SIG-M5 treated with dmso at 0.1 percent for 504 hours (cell line): ENCODE results near the gene DDX28.
A peak's percentile ranks its signal among the peaks of the same experiment; 100 is the strongest.
"Not testable (repeated sequence)": the region's sequence is repeated elsewhere in the genome, so short reads cannot be mapped to it uniquely, and the experiment has no call there.

ENCODE experiments used
- DNase-seq: peaks from one replicate; lab custom pipeline; 2025; ENCODE audit not compliant: unreplicated experiment; lab: John Stamatoyannopoulos, UW

The DDX28 gene

DNA sequence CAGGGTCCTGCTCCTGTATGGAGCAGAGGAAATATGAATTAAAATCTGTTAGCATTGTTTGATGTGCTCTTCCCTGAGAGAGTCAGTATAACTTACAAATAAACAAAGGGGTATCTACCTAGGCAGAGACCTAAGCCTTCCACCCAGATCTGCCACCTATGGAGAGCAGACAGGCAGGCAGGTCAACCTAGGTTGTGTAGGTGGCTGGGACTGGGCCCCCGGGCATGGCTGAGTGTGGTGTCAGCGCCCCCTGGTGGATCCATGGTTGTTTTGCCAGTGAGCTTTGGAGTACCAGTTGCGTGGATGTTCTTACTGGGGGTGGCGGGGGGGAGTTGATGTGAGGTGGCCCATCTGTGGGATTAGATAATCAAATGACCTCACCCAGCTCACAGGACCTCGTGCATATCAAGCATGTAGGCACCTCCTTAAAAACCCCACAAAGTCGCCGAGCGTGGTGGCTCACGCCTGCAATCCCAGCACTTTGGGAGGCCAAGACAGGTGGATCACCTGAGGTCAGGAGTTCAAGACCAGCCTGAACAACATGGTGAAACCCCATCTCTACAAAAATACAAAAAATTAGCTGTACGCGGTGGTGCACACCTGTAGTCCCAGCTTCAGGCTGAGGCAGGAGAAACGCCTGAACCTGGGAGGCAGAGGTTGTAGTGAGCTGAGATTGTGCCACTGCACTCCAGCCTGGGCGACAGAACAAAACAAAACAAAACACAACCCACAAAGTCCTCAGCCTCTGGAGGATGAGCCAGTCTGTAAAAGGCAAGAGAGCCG lies 17.7 kb upstream of the DDX28 start:
- peak; percentile 70 for DNase-seq

DNA sequence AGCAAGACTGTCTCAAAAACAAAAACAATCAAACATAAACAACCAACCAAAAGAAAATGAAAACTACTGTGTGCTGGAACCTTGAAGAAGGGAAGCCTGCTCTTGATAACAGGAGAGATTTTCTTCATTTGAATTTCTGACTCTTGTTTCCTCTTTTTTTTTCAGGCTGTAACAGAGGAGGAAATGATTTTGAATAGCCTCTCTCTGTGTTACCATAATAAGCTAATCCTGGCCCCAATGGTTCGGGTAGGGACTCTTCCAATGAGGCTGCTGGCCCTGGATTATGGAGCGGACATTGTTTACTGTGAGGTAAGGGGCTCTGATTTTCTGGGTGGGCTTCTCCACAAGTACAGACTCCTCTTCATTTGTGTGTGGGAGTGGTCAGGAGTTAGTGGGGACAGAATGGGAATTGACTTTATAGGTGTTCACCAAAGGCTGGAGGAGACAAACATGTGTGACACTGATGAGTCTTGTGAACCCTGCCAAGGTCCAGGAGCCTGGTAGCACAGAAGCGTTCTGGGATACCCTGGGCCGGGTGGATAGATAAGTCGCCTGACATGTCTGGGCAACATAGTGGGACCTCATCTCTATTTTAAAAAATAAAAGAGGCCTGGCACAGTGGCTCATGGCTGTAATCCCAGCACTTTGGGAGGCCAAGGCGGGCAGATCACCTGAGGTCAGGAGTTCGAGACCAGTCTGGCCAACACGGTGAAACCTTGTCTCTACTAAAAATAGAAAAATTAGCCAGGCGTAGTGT lies 15.0 kb upstream of the DDX28 start:
- no peak for DNase-seq

DNA sequence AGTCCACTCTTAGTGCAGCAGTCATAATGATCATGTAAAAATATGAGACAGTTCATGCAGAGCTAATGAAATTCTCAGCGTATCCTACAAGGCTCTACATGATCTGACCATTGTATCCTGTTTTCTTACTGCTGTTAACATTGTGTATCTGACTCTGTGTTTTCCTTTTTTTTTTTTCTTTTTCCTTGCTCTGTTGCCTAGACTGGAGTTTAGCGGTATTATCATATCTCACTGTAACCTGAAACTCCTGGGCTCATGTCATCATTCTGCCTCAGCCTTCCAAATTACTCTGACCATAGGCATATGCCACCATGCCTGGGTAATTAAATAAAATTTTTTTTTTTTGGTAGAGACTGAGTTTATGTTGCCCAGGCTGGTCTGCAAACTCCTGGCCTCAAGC lies 12.2 kb upstream of the DDX28 start:
- no peak for DNase-seq

DNA sequence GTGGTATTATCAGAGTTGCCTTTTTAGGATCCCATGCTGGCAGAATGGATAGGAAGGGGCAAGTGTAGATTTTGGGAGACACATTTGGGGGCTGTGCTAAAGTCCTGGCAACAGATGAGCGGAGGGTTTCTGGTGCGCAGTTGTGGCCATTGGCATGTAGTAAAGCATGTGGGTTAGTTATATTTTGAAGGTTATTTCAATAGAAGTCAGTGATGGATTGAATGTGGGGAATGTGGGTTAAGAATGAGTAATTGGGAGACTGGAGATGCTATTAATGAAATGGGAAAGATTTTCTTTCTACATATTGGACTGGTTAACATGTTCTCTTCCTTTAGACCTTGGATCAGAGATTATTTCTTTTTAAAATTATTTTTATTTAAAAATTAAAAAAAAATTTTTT lies 10.1 kb upstream of the DDX28 start:
- DNase-seq: no peak

DNA sequence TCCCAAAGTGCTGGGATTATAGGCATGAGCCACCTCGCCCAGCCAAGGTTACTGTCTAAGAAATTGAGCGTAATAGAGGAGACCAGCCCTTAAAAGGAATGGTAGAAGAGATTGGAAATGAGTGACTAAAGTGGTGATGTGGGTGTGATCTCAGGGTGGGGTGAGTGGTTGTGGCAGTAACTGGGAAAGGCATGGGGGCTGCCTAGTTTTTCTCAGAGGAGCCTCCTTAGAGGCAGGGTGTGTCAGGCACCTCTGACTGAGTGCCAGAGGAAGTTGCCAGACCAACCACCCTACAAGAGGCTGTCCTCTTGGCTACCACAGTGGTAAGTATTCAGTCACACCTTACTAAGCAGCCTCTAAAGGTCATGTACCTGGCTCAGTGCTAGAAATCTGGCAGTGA lies 8.9 kb upstream of the DDX28 start:
- no peak for DNase-seq

DNA sequence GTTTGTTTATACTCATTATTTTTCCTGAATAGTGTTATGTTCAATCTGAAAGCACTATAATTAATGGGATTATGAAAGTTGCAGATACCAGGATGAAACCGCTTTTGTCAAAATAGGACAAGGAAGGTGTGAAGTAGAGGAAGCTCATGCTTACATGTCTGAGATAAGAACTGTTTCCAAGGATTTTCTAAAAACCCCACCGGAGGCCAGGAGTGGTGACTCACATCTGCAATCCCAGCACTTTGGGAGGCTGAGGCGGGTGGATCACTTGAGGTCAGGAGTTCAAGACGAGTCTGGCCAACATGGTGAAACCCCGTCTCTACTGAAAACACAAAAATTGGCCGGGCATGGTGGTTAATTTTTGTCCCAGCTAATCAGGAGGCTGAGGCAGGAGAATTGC lies 7.1 kb upstream of the DDX28 start:
- DNase-seq: not testable (repeated sequence)

DNA sequence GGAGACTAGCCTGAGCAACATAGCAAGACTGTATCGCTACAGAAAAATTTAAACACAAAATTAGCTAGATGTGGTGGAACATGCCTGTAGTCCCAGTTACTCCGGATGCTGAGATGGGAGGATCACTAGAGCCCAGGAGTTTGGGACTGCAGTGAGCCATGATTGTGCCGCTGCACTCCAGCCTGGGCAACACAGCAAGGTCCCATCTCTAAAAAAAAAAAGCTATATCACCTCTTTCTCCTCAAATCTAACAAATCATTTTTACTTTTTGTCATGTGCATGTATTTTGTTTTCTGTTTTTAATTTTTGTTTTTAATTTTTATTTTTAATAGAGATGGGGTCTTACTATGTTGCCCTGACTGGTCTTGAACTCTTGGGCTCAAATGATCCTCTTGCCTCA lies 6.0 kb upstream of the DDX28 start:
- no peak for DNase-seq

DNA sequence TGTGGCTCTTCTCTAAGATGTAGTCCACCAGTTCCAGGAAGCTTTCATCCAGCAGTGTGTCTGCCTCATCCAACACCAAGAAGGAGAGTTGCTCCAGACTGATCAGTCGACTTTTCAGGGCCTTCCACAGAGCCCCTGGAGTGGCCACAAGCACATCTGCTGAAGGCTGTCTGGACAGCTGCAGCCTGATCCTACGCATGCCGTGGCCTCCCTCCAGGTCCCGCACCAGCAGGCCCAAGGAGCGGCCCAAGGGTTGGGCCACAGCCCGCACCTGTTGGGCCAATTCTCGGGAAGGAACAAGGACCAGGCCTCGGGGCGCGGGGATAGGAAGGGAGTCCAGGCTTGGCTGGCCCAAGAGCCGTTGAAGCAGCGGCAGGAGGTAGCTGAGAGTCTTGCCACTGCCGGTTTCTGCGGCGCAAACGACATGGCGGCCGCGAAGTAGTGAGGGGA lies 729 bp downstream of the DDX28 start:
- DNase-seq: no peak

DNA sequence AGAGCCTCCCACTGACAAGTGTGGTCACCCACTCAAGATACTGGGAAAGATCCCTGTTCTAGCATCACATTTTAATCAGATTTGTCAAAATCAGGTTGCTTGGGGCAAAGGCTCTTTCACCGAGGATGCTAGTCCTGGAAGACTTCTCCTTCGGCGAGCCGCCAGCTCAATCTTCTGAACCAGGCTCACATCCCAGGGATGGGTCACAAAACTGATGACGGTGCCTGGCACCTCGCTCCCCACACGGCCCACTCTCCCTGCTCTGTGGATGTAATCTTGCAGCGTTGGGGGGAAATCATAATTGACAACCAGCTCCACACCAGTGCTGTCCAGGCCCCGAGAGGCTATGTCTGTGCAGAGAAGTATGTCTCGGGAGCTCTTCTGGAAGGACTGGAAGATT lies 1.5 kb downstream of the DDX28 start:
- no peak for DNase-seq

DNA sequence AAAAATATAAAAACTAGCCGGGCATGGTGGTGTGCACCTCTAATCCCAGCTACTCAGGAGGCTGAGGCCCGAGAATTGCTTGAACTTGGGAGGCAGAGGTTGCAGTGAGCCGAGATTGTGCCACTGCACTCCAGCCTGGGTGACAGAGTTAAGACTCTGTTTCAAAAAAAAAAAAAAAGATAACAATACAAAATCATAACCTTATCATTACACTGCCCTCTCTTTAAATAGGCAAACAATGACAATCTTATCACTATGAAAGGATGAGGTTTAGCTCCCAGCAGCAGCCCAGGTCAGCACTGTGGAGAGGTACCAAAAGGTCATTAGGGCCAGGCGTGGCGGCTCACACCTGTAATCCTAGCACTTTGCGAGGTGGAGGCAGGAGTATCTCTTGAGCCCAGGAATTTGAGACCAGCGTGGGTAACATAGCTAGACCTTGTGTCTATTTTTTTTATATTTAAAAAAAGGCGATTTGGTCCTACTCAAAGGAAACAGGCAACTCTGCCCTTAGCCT lies 3.8 kb downstream of the DDX28 start:
- DNase-seq: no peak

DNA sequence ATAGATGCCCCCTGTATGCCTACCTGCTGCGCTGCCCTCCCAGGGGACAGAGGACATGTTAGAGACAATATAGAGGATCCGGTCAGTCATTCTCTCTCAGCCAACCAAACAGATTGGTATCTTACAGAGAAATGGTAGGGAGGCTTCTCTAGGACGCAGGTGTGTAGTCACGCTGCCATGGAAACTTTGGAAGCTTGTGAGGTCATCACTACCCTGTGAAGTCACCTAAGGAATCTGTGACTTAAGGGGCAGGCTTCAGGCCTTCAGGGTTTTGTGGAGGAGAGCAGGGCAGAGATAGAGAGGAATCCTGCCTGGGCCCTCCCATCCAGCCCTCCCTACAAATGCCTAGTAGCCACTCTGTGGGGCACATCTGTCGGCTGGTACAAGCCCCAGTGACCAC lies 7.4 kb downstream of the DDX28 start, which contains the start of gene DPEP2NB:
TSS of gene DPEP2NB (minus strand) at position 231 of the 400 bp plus-strand sequence. CDS start at position 90, 141 bp downstream.
- DNase-seq: no peak

DNA sequence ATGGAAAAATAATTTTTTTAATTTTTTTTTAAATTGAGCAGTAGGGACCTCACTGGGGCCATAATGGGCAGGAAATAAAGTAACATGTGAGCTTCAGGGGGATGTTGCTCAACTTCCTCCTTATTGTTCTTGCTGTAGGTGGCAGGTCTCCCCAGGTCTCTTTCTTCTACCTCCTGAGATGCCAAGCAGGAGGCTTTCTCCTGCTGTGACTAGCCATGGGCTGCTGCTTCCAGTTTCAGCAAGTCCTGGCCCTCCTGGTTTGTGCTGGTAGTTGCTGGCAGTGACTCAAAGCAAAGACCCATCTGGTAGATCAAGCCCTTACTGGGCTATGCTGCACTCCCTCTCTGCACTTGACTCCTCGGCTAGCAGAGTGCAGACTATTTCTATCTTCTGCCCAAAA lies 9.6 kb downstream of the DDX28 start:
- no peak for DNase-seq

DNA sequence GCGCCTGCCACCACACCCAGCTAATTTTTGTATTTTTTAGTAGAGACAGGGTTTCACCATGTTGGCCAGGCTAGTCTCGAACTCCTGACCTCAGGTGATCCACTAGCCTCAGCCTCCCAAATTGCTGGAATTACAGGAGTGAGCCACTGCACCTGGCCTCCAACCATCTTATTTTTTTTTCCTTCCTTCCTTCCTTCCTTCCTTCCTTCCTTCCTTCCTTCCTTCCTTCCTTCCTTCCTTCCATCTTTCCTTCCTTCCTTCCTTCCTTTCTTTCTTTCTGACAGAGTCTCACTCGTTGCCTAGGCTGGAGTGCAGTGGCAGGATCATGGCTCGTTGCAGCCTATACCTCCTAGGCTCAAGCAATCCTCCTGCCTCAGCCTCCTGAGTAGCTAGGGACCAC lies 13.2 kb downstream of the DDX28 start:
- DNase-seq: not testable (repeated sequence)

DNA sequence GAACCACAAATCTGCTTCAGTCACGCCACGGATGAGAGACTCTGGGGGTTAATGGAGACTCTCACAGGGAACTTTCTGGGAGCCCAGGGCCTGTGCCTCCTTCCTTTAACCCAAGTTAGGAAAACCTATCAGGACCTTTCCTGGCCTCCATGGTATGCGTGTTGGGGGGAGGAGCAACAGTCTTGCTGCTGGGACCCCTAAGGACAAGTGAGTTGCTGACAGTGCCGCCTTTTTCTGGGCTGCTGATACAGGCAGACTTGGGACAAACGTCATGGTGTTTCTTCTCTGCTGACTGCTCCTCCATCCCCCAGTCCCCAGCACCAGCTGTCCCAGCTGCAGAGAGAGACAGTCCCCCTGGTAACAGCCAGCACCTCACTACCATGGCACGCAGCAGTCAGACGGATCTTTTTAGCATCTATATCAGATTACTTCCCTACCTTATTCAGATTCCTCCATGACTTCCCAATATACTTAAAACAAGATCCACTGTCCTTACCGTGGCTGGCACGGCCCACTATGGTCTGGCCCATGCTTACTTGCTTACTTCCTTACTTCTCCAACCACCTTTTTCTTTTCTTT lies 13.8 kb downstream of the DDX28 start:
- DNase-seq: no peak

DNA sequence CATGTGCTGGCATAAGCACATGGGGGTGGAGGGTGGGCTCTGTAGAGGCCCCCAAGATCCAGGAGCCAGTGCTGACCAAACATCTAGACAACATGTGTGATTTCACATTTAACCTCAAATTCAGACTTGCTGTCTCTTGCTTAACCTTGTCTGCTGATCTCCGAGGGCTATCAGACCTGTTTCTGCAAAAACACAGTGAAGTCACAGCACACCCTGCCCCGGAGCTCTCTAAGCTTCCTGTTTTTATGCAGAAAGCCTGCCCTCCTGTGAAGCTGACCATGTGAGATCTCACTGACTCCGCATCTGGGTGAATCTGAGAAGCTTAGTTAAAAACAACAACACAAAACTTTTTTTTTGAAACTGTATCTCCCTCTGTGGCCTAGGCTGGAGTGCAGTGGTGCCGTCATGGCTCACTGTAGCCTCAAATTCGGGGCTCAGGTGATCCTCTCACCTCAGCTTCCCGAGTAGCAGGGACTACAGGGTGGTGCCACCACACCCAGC lies 17.2 kb downstream of the DDX28 start:
- DNase-seq: peak; percentile 87

DNA sequence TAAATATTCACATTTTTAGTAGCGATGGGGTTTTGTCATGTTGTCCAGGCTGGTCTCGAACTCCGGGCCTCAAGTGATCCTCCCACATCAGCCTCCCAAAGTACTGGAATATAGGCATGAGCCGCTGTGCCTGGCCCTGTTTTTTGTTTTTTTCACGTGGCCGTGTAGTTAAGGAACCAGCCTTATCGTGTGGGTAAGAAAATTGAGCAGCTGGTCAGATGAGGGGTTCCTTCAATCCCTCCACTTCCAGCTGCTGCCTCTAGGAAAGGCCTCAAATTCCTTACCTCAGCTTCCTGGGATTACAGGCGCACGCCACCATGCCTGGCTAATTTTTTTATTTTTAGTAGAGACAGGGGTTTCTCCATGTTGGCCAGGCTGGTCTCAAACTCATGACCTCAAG lies 17.8 kb downstream of the DDX28 start:
- no peak for DNase-seq

DNA sequence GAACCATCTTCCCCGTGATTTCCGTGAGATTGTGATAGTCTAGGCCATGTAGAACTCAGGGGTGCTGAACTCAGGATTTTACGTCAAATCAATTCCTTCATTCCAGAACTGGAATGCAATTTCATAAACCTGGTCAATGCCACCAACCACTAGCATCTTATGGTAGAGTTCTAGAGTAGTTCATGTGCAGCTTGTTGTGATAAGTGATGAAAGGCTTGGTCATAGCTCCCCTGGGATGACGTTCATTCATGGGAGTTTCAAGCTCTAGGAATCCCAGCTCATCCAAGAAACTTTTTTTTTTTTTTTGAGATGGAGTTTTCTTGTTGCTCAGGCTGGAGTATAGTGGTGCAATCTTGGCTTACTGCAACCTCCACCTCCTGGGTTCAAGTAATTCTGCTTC lies 20.0 kb downstream of the DDX28 start:
- no peak for DNase-seq

DNA sequence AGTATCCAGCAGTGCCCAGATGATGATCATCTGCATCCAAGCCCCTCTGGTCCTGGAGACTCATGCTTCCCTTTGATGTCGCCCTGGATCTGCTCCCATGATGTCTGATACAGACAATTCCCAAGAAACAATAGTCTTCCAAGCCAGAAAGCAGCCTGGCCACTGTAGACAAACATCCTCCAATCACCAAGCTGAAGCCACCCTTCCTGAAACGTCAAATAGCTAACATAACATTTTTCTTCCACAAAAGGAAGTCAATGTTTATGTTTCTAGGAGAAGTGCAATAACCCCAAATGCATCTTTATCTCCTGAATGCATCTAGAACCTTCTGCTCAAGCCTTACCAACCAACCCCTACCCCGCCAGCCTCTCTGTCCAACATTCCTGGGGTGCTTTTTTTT lies 22.6 kb downstream of the DDX28 start:
- no peak for DNase-seq

DNA sequence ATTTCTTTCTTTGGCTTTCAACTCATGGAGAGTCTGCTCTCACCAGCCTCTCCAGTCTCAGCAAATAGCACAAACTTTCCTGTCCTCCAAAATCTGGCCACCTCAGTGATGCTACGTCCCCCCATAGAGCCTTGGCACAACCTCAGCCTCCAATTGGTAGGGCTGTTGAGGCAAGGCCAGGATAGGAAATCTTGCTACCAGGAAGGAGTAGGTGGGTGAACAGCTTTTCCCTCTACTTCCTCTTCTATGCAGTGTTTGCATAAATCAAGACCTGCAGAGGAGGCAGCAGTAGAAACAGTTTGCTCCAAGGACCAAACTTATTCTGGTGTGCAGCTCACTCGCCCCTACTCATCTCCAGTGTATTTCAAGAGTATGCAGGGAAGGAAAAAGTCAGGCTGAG lies 23.0 kb downstream of the DDX28 start:
- peak; percentile 28 for DNase-seq

DNA sequence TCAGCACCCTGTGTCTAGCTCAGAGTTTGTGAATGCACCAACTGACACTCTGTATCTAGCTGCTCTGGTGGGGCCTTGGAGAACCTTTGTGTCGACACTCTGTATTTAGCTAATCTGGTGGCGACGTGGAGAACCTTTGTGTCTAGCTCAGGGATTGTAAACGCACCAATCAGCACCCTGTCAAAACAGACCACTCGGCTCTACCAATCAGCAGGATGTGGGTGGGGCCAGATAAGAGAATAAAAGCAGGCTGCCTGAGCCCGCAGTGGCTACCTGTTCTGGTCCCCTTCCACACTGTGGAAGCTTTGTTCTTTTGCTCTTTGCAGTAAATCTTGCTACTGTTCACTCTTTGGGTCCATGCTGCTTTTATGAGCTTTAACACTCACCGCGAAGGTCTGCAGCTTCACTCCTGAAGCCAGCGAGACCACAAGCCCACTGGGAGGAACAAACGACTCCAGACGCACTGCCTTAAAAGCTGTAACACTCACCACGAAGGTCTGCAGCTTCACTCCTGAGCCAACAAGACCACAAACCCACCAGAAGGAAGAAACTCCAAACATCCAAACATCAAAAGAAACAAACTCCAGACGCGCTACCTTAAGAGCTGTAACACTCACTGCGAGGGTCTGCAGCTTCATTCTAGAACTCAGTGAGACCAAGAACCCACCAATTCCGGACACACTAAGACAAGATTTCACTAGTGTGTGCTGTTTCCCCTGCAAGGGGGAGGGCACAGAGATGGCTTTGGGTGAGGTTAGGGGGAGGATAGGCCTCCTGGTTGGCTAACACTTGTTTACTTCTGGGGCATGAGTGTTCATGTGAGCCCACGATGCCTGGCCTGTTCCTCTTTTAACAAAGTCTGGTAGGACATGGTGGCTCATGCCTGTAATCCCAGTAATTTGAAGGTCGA lies 24.0 kb downstream of the DDX28 start, which contains the start of gene DPEP2:
TSS of gene DPEP2 (minus strand) at position 706 of the 910 bp plus-strand sequence. CDS start 6,272 bp downstream, outside the sequence.
- DNase-seq: peak; percentile 84
